Measurements from ENCODE around the gene PPP1R16B. TPM values are rescaled to one million over a fixed set of nuclear protein-coding genes. Genes with fewer than 3 reads are reported as not detected.

PPP1R16B gene
- total RNA-seq, 2 donors from 2014 or later = 1.3 to 1.9 TPM

GRCh38 chr20:38940644-38941043, 135.1 kb downstream of the PPP1R16B start:
- H3K4me1 ChIP-seq (replicated peaks) = no peaks in the 10 kb centered on the region
- TF ChIP-seq POLR2A (IDR thresholded peaks at IDR 0.05) (no peak), POLR2AphosphoS5 (IDR thresholded peaks at IDR 0.05) (no peak), CTCF (IDR thresholded peaks at IDR 0.05) (no peak)
- no peak overlapping the region for H3K27ac ChIP-seq
- no peak overlapping the region for H3K4me3 ChIP-seq
- H3K36me3 ChIP-seq = no peaks in the 10 kb centered on the region
- no peak for DNase-seq (ENCODE audit: low spot score)
- WGBS = 91% methylated on average over 5 of the region's 5 CpGs
- H3K9me3 ChIP-seq = no peaks in the 10 kb centered on the region
- H3K27me3 ChIP-seq (replicated peaks; ENCODE audit: insufficient read depth) = no peaks in the 10 kb centered on the region
- intact Hi-C loops (cut with DNase I) = no loop called here

- no peak overlapping the region for H3K4me3 ChIP-seq
- no peaks in the 10 kb centered on the region for H3K9me3 ChIP-seq
- intact Hi-C loops (cut with DNase I) = no loop called here
- no peaks in the 10 kb centered on the region for H3K36me3 ChIP-seq
- 93% methylated on average over 5 of the region's 5 CpGs for WGBS
- no peaks in the 10 kb centered on the region for H3K27me3 ChIP-seq (replicated peaks; ENCODE audit: insufficient read depth)
- H3K27ac ChIP-seq = no peak overlapping the region
- H3K4me1 ChIP-seq (replicated peaks) = no peaks in the 10 kb centered on the region
- TF ChIP-seq CTCF (IDR thresholded peaks at IDR 0.05) (no peak), POLR2A (IDR thresholded peaks at IDR 0.05) (no peak), POLR2AphosphoS5 (IDR thresholded peaks at IDR 0.05) (no peak)
- DNase-seq (ENCODE audit: low spot score) = no peak
Observed at GRCh38 chr20:38941726-38942389, 136.4 kb downstream of the PPP1R16B start.

- WGBS = 81% methylated on average over 3 of the region's 3 CpGs
- H3K9me3 ChIP-seq = no peaks in the 10 kb centered on the region
- TF ChIP-seq POLR2A (IDR thresholded peaks at IDR 0.05) (no peak), CTCF (IDR thresholded peaks at IDR 0.05) (no peak), POLR2AphosphoS5 (IDR thresholded peaks at IDR 0.05) (no peak)
- no peaks in the 10 kb centered on the region for H3K36me3 ChIP-seq
- H3K4me3 ChIP-seq = no peak overlapping the region
- no peaks in the 10 kb centered on the region for H3K4me1 ChIP-seq (replicated peaks)
- no peaks in the 10 kb centered on the region for H3K27me3 ChIP-seq (replicated peaks; ENCODE audit: insufficient read depth)
- H3K27ac ChIP-seq = no peak overlapping the region
- DNase-seq (ENCODE audit: low spot score) = no peak
- intact Hi-C loops (cut with DNase I) = no loop called here
Observed at GRCh38 chr20:38945012-38945411, 139.5 kb downstream of the PPP1R16B start.

GRCh38 chr20:38946836-38947235, 141.3 kb downstream of the PPP1R16B start:
- DNase-seq (ENCODE audit: low spot score) = no peak
- TF ChIP-seq CTCF (IDR thresholded peaks at IDR 0.05) (no peak), POLR2A (IDR thresholded peaks at IDR 0.05) (no peak), POLR2AphosphoS5 (IDR thresholded peaks at IDR 0.05) (no peak)
- Histone ChIP-seq H3K27me3 (replicated peaks; ENCODE audit: insufficient read depth) (no peaks in the 10 kb centered on the region), H3K4me1 (replicated peaks) (no peaks in the 10 kb centered on the region), H3K36me3 (no peaks in the 10 kb centered on the region), H3K9me3 (no peaks in the 10 kb centered on the region), H3K4me3 (no peak overlapping the region), H3K27ac (no peak overlapping the region)
- WGBS = 87% methylated on average over 3 of the region's 3 CpGs
- intact Hi-C loops (cut with DNase I) = no loop called here

- Histone ChIP-seq H3K27ac (no peak overlapping the region), H3K36me3 (no peaks in the 10 kb centered on the region), H3K4me1 (replicated peaks) (no peaks in the 10 kb centered on the region), H3K9me3 (no peaks in the 10 kb centered on the region), H3K27me3 (replicated peaks; ENCODE audit: insufficient read depth) (no peaks in the 10 kb centered on the region), H3K4me3 (no peak overlapping the region)
- no peak for TF ChIP-seq POLR2A (IDR thresholded peaks at IDR 0.05)
- no peak for TF ChIP-seq POLR2AphosphoS5 (IDR thresholded peaks at IDR 0.05)
- TF ChIP-seq CTCF (IDR thresholded peaks at IDR 0.05) = no peak
- intact Hi-C loops (cut with DNase I) = no loop called here
- DNase-seq (ENCODE audit: low spot score) = no peak
- 45% methylated on average over 7 of the region's 7 CpGs for WGBS
Observed at GRCh38 chr20:38947931-38948362, 142.4 kb downstream of the PPP1R16B start.

All from prostate gland (tissue), 2 donors.